HCT116 (cell line): Measurements from ENCODE around the gene PRR29. TPM values are rescaled to one million over a fixed set of nuclear protein-coding genes. Genes with fewer than 3 reads are reported as not detected.

Source experiments
- ATAC-seq: fragments of 200-7000 bp; cut with Tn5 transposase; 2 replicates; pipeline ENCODE4 v1.9.1; 2020; ENCODE audit warnings: mild to moderate bottlenecking, moderate library complexity
- BruUV-seq: library from RNA; stranded (reverse); fragments of 400-500 nt; replicated peaks from 2 replicates; lab custom pipeline; 2021; lab: Mats Ljungman, UMichigan
- CTCF ChIA-PET: fragments of 300-600 bp; sonication (Branson Sonifier 250); formaldehyde crosslinking; loops from one replicate; lab custom pipeline; 2021; ENCODE audit warnings: antibody characterized with exemption; lab: Charles Lee
- POLR2A ChIA-PET: fragments of 300-600, 350-600 bp; sonication (Branson Sonifier 250); formaldehyde crosslinking; loops from one replicate; lab custom pipeline; 2021; ENCODE audit warnings: antibody characterized with exemption; lab: Charles Lee
- RAD21 ChIA-PET, 2 experiments: fragments of 300-600 bp; sonication (Branson Sonifier 250); formaldehyde crosslinking; loops; one replicate each; lab custom pipeline; 2023; ENCODE audit warnings: low total read pairs in 2 of 2; ENCODE audit not compliant: uncharacterized antibody in 2 of 2, unreplicated experiment in 2 of 2, low non-redundant PET in 1 of 2; lab: Charles Lee
- DNase-seq: peaks from one replicate; pipeline ENCODE4 v3.0.0-alpha.2; 2010; ENCODE audit warnings: low read depth, low spot score
- H2AFZ ChIP-seq: fragments of 200-600 bp; shearing (Covaris generic), sonication (generic); 2 replicates; pipeline ENCODE4 v1.6.1; 2017; ENCODE audit warnings: low read depth, mixed run types, mixed read lengths, antibody characterized with exemption, low read length; ENCODE audit not compliant: poor library complexity, severe bottlenecking
- H3K27ac ChIP-seq: 2 replicates; pipeline ENCODE4 v1.5.1; 2012; ENCODE audit warnings: low read depth, low read length
- H3K27me3 ChIP-seq: fragments of 200-600 bp; sonication (generic); 2 replicates; pipeline ENCODE4 v1.6.1; 2016; ENCODE audit warnings: mixed run types, low read length, mixed read lengths; ENCODE audit not compliant: insufficient read depth
- H3K36me3 ChIP-seq, 2 experiments: fragments of 200-500 bp in 1 of 2; fragments of 200-600 bp in 1 of 2; sonication (Bioruptor generic) in 1 of 2; sonication (generic) in 1 of 2; 2 replicates each; pipeline versions ENCODE4 v1.5.1 to v1.6.1; 2014 to 2016; ENCODE audit warnings: low read length in 2 of 2, inconsistent platforms in 1 of 2, mixed read lengths in 1 of 2, mixed run types in 1 of 2; ENCODE audit not compliant: insufficient read depth in 2 of 2, control insufficient read depth in 1 of 2
- H3K4me1 ChIP-seq, 2 experiments: fragments of 200-600 bp in 1 of 2; sonication (generic) in 1 of 2; 2 replicates each; pipeline versions ENCODE4 v1.5.1 to v1.6.1; 2012 to 2017; ENCODE audit warnings: low read length in 2 of 2, inconsistent platforms in 1 of 2, mild to moderate bottlenecking in 1 of 2, mixed read lengths in 1 of 2, mixed run types in 1 of 2, moderate library complexity in 1 of 2; ENCODE audit not compliant: insufficient read depth in 2 of 2, control insufficient read depth in 1 of 2
- H3K4me2 ChIP-seq: fragments of 200-600 bp; sonication (generic); 2 replicates; pipeline ENCODE4 v1.6.1; 2017; ENCODE audit warnings: mixed run types, low read length, mixed read lengths
- H3K4me3 ChIP-seq, 2 experiments: fragments of 200-600 bp in 1 of 2; sonication (generic) in 1 of 2; replicated peaks in 1 of 2; 2 replicates each; pipeline ENCODE4 v1.5.1; 2011 to 2016; ENCODE audit warnings: low read length in 2 of 2, control low read depth in 1 of 2, low read depth in 1 of 2, mild to moderate bottlenecking in 1 of 2, mixed read lengths in 1 of 2, mixed run types in 1 of 2
- H3K79me2 ChIP-seq: fragments of 200-600 bp; sonication (generic); 2 replicates; pipeline ENCODE4 v1.6.1; 2017; ENCODE audit warnings: mild to moderate bottlenecking, mixed run types, low read length, moderate library complexity, mixed read lengths; ENCODE audit not compliant: insufficient read depth
- H3K9ac ChIP-seq: fragments of 200-600 bp; sonication (generic); 2 replicates; pipeline ENCODE4 v1.6.1; 2016; ENCODE audit warnings: low read length, mixed read lengths
- H3K9me2 ChIP-seq: fragments of 200-600 bp; sonication (generic), shearing (Covaris generic); 2 replicates; pipeline ENCODE4 v1.6.1; 2017; ENCODE audit warnings: mixed run types, mild to moderate bottlenecking, moderate library complexity; ENCODE audit not compliant: insufficient read depth
- H3K9me3 ChIP-seq, 2 experiments: fragments of 200-500 bp in 1 of 2; fragments of 200-600 bp in 1 of 2; sonication (Bioruptor generic) in 1 of 2; sonication (generic) in 1 of 2; 2 replicates each; pipeline ENCODE4 v1.6.1; 2014 to 2017; ENCODE audit warnings: low read length in 2 of 2, mixed read lengths in 2 of 2, inconsistent platforms in 1 of 2, low read depth in 1 of 2, mild to moderate bottlenecking in 1 of 2, mixed run types in 1 of 2, moderate library complexity in 1 of 2; ENCODE audit not compliant: control insufficient read depth in 1 of 2, insufficient read depth in 1 of 2
- H4K20me1 ChIP-seq: fragments of 200-600 bp; sonication (generic), shearing (Covaris generic); 2 replicates; pipeline ENCODE4 v1.6.1; 2017; ENCODE audit warnings: mixed run types, mild to moderate bottlenecking, moderate library complexity; ENCODE audit not compliant: insufficient read depth
- EGR1 ChIP-seq: IDR thresholded peaks from 2 replicates; pipeline ENCODE4 v1.6.1; 2012; ENCODE audit warnings: low read depth
- ELF1 ChIP-seq: IDR thresholded peaks from 2 replicates; pipeline ENCODE4 v1.6.1; 2012; ENCODE audit warnings: low read depth, borderline replicate concordance
- POLR2A ChIP-seq: IDR thresholded peaks from 2 replicates; pipeline ENCODE4 v1.7.0; 2011; ENCODE audit warnings: borderline replicate concordance; ENCODE audit not compliant: insufficient read depth, insufficient read length; ENCODE audit errors: extremely low read depth
- ZFX ChIP-seq: fragments of 450-650 bp; IDR thresholded peaks from 2 replicates; pipeline ENCODE4 v1.6.1; 2017
- intact Hi-C: fragments of 100-400 bp; cut with micrococcal nuclease; formaldehyde crosslinking; loops from 2 replicates; pipeline ENCODE4 v1.10.0; 2022
- total RNA-seq: library from RNA; stranded (reverse); gene quantifications from one replicate; pipeline ENCODE4 v1.2.1, GENCODE V29; 2021; ENCODE audit not compliant: unreplicated experiment
- TF ChIP-seq, protein P1 (sequence below): IDR thresholded peaks from 2 replicates; pipeline ENCODE4 v1.6.1; 2012
- TF ChIP-seq, protein P2 (sequence below), 3 experiments: fragments of 200-600 bp in 1 of 3; sonication (generic) in 1 of 3; IDR thresholded peaks in 2 of 3; conservative IDR thresholded peaks in 1 of 3; 2 replicates each; pipeline ENCODE4 v1.5.1; 2012 to 2017; ENCODE audit warnings: low read depth in 2 of 3, low read length in 2 of 3, antibody characterized with exemption in 1 of 3, borderline replicate concordance in 1 of 3, control low read depth in 1 of 3, mild to moderate bottlenecking in 1 of 3, mixed read lengths in 1 of 3, mixed run types in 1 of 3, moderate library complexity in 1 of 3; ENCODE audit not compliant: insufficient read depth in 1 of 3

The PRR29 gene
- total RNA-seq, 1 experiment from 2014 or later = not detected

DNA sequence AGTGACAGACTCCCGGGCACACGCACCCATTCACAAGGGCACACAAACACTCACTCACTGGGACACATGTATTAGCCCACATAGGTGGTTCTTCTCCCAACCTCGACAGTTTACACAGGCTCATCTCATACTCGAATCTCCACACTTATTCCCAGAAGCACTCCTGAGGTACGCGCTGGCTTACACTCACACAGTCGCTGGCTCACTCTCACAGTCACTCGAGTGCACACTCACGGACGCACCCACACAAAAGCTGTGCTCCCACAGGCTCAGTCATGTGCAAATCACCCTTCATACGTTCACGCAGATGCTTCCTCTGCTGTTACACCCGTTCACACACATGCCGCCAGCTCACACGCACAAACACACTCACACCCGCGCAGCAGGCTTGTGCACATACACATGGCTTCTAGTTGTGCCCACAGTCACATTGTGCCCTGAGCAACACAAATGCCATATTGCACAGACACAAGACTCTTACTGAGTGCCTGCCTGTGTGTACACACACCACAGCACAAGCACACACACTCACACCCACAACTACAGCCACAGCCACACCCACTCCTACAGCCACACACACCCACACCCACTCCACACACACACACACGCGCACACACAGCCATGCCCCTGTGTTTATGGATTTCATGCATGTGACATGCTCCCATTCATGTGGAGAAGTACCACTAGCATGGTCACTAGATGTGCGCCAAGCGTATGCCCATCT, 8.4 kb upstream of the PRR29 start:
- H4K20me1 ChIP-seq = no peaks in the 10 kb centered on the region
- H3K36me3 ChIP-seq = no peaks in the 10 kb centered on the region
- H3K27ac ChIP-seq = no peak overlapping the region
- peaks cover 27% of the 10 kb centered on the region; the same call in 1 of the 2 replicates for H3K27me3 ChIP-seq
- peak overlapping the region; percentile 77; the same call in 1 of the 2 replicates for H3K4me2 ChIP-seq
- H2AFZ ChIP-seq = no peak overlapping the region
- ChIA-PET RAD21 (interaction anchor here (0.8 to 1.6 kb wide), 4 partner anchors 39 to 144 kb away, joined by 3 to 6 read pairs (median 3); no protein-coding TSS in a partner anchor), CTCF (interaction anchor here (0.8 to 7.3 kb wide), 14 partner anchors 9 to 144 kb away, joined by 3 to 77 read pairs (median 6); partner anchors contain the start of gene GH1), POLR2A (interaction anchor here (1.2 kb wide), 1 partner anchor 71 kb away, joined by 3 read pairs; no protein-coding TSS in a partner anchor)
- H3K79me2 ChIP-seq = no peaks in the 10 kb centered on the region
- peaks cover 7 to 20% of the 10 kb centered on the region in 2 experiments for H3K4me1 ChIP-seq
- ATAC-seq (no peak; the same call in 1 of the 2 replicates), DNase-seq (no peak)
- no TSS peak for BruUV-seq
- intact Hi-C loops = loop anchor here (1.0 kb wide), 1 partner anchor 70 kb away; no protein-coding TSS in a partner anchor
- no peak overlapping the region for H3K9ac ChIP-seq
- TF ChIP-seq POLR2A (no peak), ZFX (no peak), EGR1 (no peak), ELF1 (no peak)
- TF ChIP-seq, protein P1, sequence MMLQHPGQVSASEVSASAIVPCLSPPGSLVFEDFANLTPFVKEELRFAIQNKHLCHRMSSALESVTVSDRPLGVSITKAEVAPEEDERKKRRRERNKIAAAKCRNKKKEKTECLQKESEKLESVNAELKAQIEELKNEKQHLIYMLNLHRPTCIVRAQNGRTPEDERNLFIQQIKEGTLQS = no peak
- TF ChIP-seq, protein P2, sequence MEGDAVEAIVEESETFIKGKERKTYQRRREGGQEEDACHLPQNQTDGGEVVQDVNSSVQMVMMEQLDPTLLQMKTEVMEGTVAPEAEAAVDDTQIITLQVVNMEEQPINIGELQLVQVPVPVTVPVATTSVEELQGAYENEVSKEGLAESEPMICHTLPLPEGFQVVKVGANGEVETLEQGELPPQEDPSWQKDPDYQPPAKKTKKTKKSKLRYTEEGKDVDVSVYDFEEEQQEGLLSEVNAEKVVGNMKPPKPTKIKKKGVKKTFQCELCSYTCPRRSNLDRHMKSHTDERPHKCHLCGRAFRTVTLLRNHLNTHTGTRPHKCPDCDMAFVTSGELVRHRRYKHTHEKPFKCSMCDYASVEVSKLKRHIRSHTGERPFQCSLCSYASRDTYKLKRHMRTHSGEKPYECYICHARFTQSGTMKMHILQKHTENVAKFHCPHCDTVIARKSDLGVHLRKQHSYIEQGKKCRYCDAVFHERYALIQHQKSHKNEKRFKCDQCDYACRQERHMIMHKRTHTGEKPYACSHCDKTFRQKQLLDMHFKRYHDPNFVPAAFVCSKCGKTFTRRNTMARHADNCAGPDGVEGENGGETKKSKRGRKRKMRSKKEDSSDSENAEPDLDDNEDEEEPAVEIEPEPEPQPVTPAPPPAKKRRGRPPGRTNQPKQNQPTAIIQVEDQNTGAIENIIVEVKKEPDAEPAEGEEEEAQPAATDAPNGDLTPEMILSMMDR (IDR thresholded peaks at IDR 0.05 in 2 of 3, conservative IDR thresholded peaks at IDR 0.05 in 1 of 3; ENCODE audit: borderline replicate concordance in 1 of 3, insufficient read depth in 1 of 3, low read depth in 2 of 3, low read length in 2 of 3) = no peak
- H3K9me3 ChIP-seq = no peaks in the 10 kb centered on the region
- H3K9me2 ChIP-seq = no peaks in the 10 kb centered on the region
- no peak overlapping the region for H3K4me3 ChIP-seq
